HG02884 (cell line): ENCODE results near the gene IGF2.

Experiments
- ATAC-seq: cut with Tn5 transposase; IDR thresholded peaks from one replicate; pipeline ENCODE4 v1.9.1; 2021; ENCODE audit warnings: mild to moderate bottlenecking, moderate library complexity; ENCODE audit not compliant: unreplicated experiment

IGF2 gene

DNA sequence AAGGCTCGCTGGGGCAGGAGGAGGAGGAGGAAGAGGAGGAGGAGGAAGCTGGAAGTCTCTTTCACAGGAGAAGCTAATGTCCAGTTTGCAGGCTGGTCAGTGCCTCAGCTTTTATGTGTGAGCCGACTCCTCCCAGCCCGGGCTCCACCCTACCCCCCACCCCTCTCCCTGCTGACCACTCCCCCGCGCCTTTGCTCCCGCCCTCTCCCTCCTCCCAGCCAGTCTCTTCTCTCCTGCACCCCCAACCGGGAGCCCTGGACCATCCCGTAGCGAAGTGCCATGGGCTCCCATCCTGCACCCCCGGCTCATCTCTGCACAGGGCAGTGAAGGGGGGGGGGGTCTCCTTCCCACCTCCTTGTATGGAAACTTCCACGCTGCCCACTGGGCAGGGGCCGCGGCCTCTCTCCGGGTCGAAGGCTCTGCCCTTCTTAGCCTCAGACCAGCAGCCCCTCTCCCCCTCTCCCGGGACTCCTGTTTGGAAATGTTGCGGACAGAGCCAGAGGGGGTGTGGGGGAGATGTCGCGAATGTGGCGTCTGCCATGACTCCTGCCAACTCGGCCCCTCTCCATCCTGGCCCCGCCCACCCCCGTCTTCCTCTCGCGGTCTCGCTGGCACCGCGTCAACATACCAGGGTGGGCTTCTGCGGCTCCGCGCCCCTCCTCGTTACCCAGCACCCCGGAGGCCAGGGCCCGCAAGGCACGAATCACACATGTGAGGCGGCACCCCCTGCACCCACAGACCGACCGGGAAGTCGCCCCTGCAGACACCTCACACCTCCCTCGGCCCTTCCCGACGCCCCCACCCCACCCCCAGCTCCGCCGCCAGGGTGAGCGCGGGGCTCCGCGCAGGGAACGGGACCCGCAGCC lies 1.8 kb downstream of the IGF2 start:
- no peak for ATAC-seq

DNA sequence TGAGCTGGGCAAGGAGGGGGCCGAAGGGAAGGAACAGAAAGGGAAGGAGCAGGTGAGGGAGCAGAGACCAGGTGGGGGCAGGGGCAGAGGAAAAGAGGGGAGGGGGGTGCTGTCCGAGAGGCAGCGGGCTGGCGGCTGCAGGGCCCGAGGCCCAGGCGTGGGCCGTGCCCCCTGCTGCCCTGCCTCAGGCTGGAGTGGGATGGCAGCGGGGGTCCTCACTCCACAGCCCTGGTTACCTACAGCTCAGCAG lies 2.3 kb downstream of the IGF2 start:
- no peak for ATAC-seq

DNA sequence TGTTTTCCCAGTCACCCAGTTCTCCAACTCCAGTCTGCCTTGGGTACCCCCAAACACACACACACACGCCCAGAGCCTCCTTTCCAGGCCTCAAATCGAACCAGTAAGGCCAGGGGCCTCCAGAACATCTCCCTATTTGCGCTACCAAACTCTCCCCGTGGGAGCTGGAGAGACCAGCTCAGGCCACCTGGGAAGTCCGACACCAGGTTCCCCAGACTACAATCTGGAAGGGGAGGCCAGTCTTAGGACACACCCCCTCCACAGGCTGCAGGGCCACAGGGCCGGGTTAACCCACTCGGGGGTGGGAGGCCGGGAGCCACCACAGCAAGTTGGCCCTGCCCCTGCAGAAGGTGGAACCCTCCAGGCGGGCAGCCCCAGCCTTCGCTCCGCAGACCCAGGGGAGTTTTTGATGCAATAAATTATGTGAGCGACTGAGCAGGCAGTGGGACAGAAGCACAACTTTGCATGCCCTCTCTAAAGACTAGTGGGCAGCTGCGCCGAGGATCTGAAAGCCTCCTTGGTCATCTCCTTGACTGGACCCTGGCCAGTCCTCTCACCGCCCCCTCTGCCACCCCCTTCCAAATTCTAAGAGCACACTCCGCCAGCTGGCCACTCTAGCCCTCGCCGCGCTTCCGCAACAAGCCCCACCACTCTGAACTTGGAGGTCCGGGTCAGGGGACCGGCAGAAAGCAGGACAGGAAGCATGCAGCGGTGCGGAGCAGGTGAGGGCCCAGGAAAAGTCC lies 2.8 kb downstream of the IGF2 start:
- ATAC-seq, result no peak

DNA sequence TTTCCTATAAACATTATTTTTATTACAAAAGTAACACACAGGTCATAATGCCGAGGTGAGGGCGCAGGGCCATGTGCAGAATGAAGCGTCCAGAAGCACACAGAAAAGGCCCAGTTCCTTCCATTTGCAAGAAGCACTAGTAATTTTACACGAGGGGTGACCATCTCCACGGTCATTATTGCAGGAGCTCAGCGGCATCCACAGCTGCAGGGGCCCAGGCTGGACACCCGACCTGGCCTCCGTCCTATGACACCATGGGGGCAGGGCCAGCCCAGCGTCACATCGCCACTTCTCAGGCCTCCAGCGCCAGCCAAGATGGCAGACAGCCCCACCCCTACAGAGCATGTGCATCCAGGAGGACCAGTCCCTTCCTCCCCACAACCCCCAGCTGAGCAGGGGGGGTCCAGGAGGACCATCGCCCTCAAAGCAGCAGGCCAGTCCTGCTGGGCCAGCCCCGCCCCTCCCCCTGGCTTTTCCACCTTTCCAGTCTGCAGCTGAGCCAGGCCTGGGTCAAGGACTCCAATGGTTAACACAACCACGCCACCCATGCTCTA lies 3.5 kb downstream of the IGF2 start:
- no peak for ATAC-seq

DNA sequence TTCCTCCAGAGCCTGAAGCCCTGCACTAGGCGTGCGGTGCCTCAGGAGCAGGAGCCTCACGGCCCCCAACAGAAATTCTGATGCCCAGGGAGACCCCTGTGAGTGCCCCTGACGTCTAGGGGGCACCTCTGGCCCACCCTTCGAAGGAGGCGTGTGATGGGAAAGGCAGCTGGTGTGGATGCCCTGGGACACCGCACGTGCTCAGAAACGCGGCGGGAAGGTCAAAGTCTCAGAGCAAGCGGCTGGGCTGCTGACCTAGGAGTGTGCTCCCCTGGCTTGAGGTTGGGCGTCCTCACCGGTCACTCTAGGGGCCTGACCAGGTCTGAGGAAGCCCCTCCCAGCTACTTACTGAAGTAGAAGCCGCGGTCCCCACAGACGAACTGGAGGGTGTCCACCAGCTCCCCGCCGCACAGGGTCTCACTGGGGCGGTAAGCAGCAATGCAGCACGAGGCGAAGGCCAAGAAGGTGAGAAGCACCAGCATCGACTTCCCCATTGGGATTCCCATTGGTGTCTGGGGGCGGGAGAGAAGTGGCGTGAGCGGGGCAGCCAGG lies 4.1 kb downstream of the IGF2 start:
- no peak for ATAC-seq

DNA sequence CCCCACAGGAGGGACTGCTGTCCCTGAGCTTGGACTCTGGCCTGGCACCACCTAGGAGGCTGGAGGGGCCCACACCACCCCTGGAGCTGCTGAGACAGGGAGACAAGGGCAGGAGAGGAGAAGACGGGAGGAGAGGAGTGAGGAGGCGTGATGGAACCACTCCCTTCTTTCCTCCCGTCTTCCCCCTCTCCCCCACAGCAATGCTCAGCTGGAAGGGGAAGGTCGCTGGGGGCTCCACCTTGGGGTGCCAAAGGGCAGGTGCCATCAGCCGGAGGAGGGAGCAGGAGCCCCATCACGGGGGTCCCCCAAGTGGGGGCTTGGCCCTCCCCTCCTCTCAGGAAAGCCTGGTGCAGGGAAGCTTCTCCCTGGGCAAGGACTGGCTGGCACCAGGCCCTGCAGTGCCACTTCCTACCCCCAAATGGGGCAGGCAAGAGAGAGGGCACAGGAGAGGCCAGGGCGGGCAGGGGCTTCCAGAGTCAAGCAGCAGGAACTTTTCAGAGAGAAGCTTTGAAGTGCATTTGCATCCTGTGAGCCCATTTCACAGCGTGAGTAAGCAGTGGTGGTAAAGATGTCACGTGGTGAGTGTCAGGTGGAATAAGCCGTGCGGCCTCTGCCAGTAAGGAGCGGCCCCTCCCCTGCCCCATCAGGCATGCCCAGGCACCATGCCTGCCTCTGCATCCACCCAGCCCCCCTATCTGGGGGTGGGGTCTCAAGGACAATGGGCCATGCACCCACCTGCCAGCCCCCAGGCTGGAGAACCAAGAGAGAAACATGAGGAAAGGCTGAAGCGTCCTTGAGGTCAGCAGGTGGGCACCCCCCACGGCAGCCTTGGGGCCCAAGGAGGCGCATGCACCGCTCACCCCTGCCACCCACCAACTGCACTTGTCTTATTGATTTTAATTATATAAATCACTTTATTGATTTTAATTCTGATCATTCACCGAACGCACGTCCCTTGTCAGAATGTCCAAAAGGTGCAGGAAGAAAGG lies 4.9 kb downstream of the IGF2 start:
- no peak for ATAC-seq

DNA sequence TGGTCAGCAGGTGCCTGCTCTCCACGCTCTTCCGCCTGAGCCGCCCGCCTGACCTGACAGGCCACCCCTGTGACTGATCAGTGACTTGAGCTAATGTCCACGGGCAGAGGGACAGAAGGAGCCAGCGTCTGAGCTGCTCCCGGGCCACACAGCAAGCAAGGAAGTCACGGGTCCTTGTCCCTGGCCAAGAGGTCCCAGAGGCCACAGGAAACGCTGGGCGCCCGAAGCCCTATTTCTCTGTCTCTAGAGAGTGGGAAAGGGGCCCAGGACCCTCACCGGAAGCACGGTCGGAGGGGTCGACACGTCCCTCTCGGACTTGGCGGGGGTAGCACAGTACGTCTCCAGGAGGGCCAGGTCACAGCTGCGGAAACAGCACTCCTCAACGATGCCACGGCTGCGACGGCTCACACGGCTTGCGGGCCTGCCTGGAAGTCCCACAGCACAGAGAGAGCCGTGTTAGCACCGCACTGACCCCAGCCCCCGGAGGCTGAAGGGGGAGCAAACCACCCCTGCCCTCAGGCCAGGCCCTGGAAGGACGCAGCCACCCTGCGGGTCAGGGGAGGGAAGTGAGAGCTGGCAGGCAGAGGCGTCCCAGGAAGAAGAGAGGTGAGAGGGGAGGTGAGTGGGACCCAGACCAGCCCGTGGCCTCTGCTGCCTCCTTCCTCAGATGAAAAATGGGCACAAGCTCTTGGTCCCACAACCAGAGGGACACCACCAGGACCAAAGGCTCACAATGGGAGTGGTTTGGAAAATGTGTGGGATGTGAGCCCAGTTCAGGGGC lies 5.8 kb downstream of the IGF2 start:
- ATAC-seq, result no peak

DNA sequence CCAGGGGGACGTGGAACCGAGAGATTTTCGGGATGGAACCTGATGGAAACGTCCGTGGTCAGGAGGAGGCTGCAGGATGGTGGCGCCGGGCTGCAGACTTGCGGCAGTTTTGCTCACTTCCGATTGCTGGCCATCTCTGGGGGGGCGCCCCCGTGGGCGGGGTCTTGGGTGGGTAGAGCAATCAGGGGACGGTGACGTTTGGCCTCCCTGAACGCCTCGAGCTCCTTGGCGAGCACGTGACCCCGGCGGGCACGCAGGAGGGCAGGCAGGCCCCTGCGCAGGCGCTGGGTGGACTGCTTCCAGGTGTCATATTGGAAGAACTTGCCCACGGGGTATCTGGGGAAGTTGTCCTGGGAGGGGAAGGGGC lies 6.3 kb downstream of the IGF2 start:
- ATAC-seq, result no peak

DNA sequence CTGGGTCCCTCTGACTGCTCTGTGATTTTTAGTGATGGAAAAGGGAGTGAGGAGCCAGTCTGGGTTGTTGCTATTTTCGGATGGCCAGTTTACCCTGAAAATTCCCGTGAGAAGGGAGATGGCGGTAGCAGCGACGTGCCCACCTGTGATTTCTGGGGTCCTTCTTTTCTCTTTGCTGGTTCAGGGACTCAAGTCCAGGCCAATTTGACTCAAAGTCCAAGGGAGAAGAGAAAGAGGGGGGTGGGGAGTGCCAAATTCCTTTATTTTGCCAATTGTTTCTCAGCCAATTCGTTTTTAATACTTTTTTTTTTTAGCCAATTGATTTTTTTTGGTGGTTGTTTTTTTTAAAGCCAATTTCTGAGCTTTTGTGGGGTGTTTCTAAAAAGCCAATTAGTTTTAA lies 6.9 kb downstream of the IGF2 start:
- ATAC-seq, result no peak

DNA sequence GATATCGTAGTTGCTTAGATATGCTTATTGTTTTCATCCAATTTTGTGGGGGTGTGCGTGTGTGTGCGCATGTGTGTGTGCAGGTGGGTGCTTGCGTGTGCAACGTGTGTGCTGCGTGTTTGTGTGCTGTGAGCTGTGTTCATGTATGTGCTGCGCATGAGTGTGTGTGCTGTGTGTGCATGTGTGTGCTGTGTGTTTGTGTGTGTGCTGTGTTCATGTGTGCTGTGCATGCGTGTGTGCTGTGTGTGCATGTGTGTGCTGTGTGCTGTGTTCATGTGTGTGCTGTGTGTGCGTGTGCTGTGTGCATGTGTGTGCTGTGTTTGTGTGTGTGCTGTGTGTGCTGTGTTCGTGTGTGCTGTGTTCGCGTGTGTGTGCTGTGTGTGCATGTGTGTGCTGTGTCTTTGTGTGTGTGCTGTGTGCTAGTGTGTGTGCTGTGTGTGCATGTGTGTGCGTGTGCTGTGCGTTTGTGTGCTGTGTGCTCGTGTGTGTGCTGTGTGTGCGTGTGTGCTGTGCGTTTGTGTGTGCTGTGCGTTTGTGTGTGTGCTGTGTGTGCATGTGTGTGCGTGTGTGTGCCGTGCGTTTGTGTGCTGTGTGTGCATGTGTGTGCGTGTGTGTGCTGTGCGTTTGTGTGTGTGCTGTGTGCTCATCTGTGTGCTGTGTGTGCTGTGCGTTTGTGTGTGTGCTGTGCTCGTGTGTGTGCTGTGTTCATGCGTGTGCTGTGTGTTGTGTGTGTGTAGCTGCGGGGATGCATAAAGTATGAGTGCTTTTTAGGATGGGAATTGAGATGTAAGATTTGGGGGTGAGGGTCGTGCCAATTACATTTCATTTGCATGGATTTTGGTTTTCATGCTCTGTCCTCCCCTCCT lies 7.6 kb downstream of the IGF2 start:
- no peak for ATAC-seq

DNA sequence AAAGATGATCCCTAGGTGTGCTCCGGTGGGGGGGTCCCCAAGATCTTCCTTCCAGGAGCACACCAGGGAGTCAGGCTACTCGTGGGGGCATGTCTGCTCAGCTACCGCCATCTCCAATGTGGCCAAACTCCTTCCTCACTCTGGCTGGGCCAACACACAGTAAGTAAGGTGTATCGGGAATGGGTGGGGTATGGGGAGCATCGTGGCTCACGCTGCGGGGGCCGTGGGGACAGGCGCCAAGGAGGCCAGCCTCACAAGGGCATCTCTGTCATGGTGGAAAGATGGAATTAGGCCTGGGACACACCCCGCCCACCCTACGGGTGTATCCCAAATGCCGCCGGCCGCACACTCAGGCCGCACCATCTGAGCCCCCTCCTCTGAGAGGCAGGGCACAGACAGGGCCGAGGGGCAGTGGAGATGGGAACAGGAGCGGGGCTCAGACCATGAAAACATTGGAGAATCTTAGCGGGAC lies 8.3 kb downstream of the IGF2 start:
- no peak for ATAC-seq

DNA sequence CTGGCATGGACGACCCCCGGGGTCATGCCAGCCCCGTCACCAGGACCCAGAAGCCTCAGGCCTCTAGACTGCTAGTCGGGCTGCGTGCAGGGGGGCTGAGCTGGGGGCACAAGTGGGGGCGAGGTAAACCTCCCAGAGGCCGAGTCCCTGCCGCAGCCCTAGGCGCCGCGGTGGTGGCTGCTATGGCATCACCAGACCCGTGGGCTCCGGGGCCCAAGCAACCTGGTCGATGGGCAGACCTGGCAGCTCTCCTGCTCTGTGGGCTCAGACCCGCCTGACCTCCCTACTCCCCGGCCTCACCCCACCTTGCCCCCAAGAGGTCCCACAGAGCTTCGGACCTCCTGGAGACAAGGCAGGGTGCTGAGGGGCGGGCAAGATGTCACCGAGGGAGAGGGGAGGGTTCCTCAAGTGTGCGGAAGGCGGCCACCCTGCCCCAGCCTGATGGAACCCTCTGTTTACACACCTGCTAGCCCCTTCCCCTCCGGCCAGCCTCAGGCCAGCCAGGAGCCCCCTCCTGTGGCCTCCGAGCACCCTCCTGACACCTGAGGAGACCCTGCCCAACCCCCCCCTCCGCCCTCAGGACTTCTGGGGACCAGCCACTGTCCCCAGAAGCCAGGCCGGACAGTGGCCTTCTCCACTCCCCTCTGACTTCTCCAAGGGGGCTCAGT lies 9.4 kb downstream of the IGF2 start:
- ATAC-seq, result no peak

DNA sequence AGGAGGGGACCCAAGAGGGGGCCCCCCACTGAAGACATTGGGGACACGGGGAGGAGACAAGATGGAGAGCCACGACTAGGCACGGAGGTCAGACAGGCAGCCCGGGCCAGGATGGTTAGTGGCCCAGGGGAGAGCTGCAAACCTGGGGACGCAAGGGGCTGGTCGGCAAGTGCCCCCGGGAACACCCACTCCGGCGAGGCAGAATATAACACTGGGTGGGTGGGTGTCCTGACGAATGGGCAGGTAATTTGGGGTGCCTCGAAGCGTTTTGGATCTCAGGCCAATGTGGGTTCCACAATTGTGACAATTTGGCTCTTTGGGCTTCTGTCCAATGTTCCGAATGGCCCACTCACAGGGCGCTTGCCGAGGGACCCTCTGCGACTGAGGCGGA lies 9.9 kb downstream of the IGF2 start:
- no peak for ATAC-seq

DNA sequence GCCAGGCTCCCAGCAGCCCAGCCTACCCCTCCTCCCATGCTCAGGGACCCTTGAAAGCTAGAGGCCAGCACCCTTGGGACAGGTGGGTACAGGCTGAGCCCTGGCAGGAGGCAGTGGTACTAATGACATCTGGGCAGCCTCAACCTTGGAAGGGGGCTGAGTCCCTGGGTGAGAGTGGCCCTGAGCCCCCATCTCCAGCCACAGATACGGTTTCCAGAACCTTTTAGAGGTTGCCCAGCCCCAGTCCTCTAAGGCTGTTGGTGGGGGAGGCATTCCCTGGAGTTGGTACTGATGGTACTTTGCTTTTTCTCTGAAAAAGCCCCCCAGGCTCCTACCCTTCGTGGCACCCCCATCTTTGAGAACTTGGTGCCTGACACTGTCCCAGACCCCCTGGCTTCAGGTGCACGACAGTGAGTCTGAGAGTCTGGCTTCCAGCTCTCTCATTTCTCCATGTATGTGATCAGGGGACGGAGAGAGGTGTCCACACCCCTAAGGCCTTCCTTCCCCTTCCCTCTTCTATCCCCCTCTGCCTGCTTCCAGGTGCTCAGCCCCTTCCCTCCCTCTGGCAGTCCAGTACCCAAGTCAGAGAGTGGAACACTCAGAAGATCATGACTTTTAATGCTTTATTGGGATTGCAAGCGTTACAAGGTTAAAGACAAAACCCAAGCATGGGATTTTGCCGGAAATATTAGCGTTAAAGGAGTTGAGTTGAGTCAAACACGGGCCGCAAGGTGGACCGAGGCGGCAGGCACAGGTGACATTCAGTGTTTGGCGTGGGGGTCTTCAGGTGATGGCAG lies 10.5 kb downstream of the IGF2 start:
- no peak for ATAC-seq

DNA sequence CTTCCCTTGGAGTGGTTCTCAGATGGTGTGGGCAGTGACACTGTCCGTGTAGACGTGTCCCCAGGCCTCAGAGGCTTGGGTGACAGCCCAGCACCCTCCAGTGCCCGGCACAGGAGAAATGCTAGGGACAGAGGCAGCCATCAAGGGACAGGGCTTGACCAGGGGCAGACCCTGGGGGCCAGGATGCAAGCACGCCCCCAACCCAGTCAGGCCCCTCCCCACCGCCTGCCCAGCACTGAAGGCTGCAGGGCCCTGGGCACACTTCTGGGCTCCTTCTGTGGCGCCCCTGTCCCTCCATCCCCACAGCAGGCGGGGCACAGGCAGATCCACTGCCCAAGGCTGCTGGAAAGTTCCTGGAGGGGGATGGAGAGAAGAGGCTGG lies 11.1 kb downstream of the IGF2 start:
- no peak for ATAC-seq

DNA sequence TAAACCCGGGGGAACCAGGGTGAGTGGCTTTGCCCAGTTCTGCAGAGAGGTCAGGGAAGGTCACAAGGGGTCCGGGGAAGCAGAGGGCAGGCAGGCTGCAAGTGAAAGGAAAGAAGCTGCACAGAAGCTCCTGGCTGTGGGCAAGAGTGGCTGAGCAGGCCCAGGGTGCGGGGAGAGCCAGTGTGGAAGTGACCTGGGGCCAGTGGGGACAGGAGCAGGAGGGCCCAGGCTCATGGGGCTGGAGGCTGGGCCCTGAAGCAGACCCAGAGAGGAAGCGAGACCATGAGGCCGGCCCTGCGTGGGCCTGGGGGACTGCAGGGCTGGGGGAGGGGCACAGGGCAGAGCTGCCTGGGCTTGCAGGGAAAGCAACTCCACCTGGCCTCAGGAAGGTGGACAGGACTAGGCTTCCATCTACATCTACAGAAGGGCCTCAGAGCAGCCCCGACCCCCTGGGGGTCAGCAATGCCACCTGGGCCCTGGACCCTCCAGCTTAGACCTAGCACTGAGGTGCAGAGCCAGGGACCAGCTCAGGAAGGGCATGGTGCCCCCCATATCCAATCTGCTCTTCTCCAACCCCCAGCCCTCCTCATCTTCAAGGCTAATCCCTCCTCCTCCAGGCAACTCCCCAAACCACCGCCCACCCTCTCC lies 11.6 kb downstream of the IGF2 start:
- ATAC-seq, result no peak

DNA sequence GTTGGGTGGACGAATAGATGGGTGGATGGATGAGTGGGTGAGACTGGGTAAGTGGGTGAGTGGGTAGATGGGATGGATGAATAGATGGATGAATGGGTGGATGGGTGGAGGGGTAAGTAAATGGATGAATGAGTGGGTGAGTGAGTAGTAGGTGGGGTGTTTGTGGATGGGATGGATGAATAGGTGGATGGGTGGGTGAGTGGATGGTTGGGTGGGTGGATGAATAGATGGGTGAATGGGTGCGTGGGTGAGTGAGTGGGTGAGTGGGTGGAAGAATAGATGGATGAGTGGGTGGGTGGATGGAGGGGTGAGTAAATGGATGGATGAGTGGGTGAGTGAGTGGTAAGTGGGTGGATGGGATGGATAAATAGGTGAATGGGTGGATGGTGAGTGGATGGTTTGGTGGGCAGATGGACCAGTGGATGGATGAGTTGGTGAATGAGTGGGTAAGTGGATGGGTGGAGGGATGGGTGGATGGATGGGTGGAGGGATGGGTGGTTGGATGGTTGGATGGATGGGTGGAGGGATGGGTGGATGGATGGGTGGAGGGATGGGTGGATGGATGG lies 12.6 kb downstream of the IGF2 start:
- ATAC-seq, result no peak
